Natural killer cell (primary cell): ENCODE results near the gene ZKSCAN1. TPM values are rescaled to one million over a fixed set of nuclear protein-coding genes. Genes with fewer than 3 reads are reported as not detected.

Experiments used
- ATAC-seq, 3 donors: fragments of 150-1000 bp in 2 of 3; fragments of 200-7000 bp in 1 of 3; cut with Tn5 transposase; 1 replicate in 1 of 3; 2 replicates in 2 of 3; pipeline ENCODE4 v1.10.0; 2021; ENCODE audit warnings: mild to moderate bottlenecking in 2 of 3, moderate library complexity in 2 of 3
- DNase-seq, 2 donors: peaks; one replicate each; pipeline versions ENCODE4 v3.0.0 to v3.0.0-alpha.2; 2013 to 2021; ENCODE audit warnings: mixed read lengths in 1 of 2
- H3K27ac ChIP-seq: one replicate; pipeline ENCODE4 v1.5.1; 2013; ENCODE audit warnings: mild to moderate bottlenecking, low read length
- H3K27me3 ChIP-seq: one replicate; pipeline ENCODE4 v1.6.1; 2013; ENCODE audit warnings: low read length; ENCODE audit not compliant: control insufficient read depth, insufficient read depth
- H3K36me3 ChIP-seq: one replicate; pipeline ENCODE4 v1.6.1; 2013; ENCODE audit warnings: low read length; ENCODE audit not compliant: control insufficient read depth, insufficient read depth
- H3K4me1 ChIP-seq: one replicate; pipeline ENCODE4 v1.6.1; 2013; ENCODE audit warnings: low read length; ENCODE audit not compliant: control insufficient read depth, insufficient read depth
- H3K4me3 ChIP-seq: one replicate; pipeline ENCODE4 v1.5.1; 2013; ENCODE audit warnings: low read length
- H3K9me3 ChIP-seq: one replicate; pipeline ENCODE4 v1.6.1; 2013; ENCODE audit warnings: low read length; ENCODE audit not compliant: control insufficient read depth, insufficient read depth
- H3K27ac Mint-ChIP-seq, 2 donors: one replicate each; pipeline ENCODE4 v1.8.0; 2022; ENCODE audit warnings: mild to moderate bottlenecking in 2 of 2, mixed read lengths in 2 of 2, moderate library complexity in 1 of 2
- H3K27me3 Mint-ChIP-seq, 2 donors: one replicate each; pipeline ENCODE4 v1.8.0; 2022; ENCODE audit warnings: low read depth in 2 of 2, mixed read lengths in 2 of 2
- H3K36me3 Mint-ChIP-seq: one replicate; pipeline ENCODE4 v1.8.0; 2022; ENCODE audit warnings: mixed read lengths
- H3K4me1 Mint-ChIP-seq, 2 donors: one replicate each; pipeline ENCODE4 v1.8.0; 2022; ENCODE audit warnings: mixed read lengths in 2 of 2
- H3K4me3 Mint-ChIP-seq: one replicate; pipeline ENCODE4 v1.8.0; 2022; ENCODE audit warnings: mild to moderate bottlenecking, moderate library complexity, mixed read lengths
- H3K9me3 Mint-ChIP-seq, 2 donors: one replicate each; pipeline ENCODE4 v1.8.0; 2022; ENCODE audit warnings: mixed read lengths in 2 of 2
- CTCF ChIP-seq: fragments of 200-600 bp; IDR thresholded peaks from one replicate; pipeline ENCODE4 v1.8.0; 2022; ENCODE audit warnings: antibody characterized with exemption
- WGBS: methylation state at CpG from one replicate; pipeline ENCODE4 v1.1.7; 2013; ENCODE audit warnings: missing lambda C conversion rate; ENCODE audit not compliant: insufficient coverage; 5-methylcytosine and 5-hydroxymethylcytosine counted together
- intact Hi-C: fragments of 100-400 bp; cut with micrococcal nuclease; formaldehyde crosslinking; loops from one replicate; pipeline ENCODE4 v1.14.2; 2022
- total RNA-seq, 4 donors: library from RNA; stranded (reverse); fragments of 120-200 nt in 1 of 4; gene quantifications; one replicate each; pipeline versions ENCODE4 v1.2.3 to v1.2.4, GENCODE V29; 2013 to 2022

Gene ZKSCAN1
- total RNA-seq, 3 donors from 2014 or later (not counting 1 experiment from before 2014, with no cell fraction given): 57.6 to 62.5 (median 60.8) TPM

GRCh38 chr7:100071018-100071723, 55.8 kb downstream of the ZKSCAN1 start:
- Mint-ChIP-seq H3K9me3 (peaks cover 4 to 11% of the 10 kb centered on the region in 2 donors), H3K27me3 (no peaks in the 10 kb centered on the region), H3K4me1 (peaks cover 0 to 7% of the 10 kb centered on the region in 2 donors), H3K36me3 (peaks cover 29% of the 10 kb centered on the region), H3K27ac (no peak overlapping the region), H3K4me3 (no peak overlapping the region)
- H3K9me3 ChIP-seq: peaks cover 34% of the 10 kb centered on the region
- H3K27me3 ChIP-seq: no peaks in the 10 kb centered on the region
- no peak for ATAC-seq
- no peaks in the 10 kb centered on the region for H3K4me1 ChIP-seq
- no peak overlapping the region for H3K27ac ChIP-seq
- 96% methylated on average over 6 of the region's 11 CpGs for WGBS
- DNase-seq: no peak
- peaks cover 58% of the 10 kb centered on the region for H3K36me3 ChIP-seq
- TF ChIP-seq CTCF: no peak
- H3K4me3 ChIP-seq: no peak overlapping the region
- intact Hi-C loops: no loop called here

GRCh38 chr7:100072462-100072861, 57.1 kb downstream of the ZKSCAN1 start:
- Histone ChIP-seq H3K27me3 (no peaks in the 10 kb centered on the region), H3K36me3 (peaks cover 66% of the 10 kb centered on the region), H3K27ac (no peak overlapping the region), H3K9me3 (peaks cover 34% of the 10 kb centered on the region), H3K4me1 (no peaks in the 10 kb centered on the region), H3K4me3 (no peak overlapping the region)
- H3K4me1 Mint-ChIP-seq: peaks cover 0 to 8% of the 10 kb centered on the region in 2 donors
- WGBS: 98% methylated on average over 10 of the region's 10 CpGs
- peaks cover 4 to 11% of the 10 kb centered on the region in 2 donors for H3K9me3 Mint-ChIP-seq
- no peak overlapping the region for H3K27ac Mint-ChIP-seq
- intact Hi-C loops: no loop called here
- no peaks in the 10 kb centered on the region for H3K27me3 Mint-ChIP-seq
- no peak for DNase-seq
- no peak overlapping the region for H3K4me3 Mint-ChIP-seq
- peaks cover 29% of the 10 kb centered on the region for H3K36me3 Mint-ChIP-seq
- no peak for TF ChIP-seq CTCF
- ATAC-seq: no peak

DNA sequence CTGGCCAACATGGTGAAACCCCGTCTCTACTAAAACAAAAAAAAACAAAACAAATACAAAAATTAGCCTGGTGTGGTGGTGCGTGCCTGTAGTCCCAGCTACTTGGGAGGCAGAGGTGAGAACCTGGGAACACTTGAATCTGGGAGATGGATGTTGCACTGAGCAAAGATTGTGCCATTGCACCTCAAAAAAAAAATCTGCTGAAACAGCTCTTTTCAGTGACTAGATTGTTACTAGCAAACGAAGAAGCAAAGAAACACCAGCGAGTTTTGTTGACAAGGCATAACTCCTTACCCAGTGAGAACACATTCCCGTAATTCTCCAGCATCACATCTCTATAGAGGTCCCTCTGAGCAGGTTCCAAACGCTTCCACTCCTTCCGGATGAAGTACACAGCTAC, 59.4 kb downstream of the ZKSCAN1 start:
- Mint-ChIP-seq H3K4me1 (peaks cover 0 to 16% of the 10 kb centered on the region in 2 donors), H3K27ac (no peak overlapping the region), H3K27me3 (no peaks in the 10 kb centered on the region), H3K4me3 (no peak overlapping the region), H3K9me3 (peaks cover 4 to 11% of the 10 kb centered on the region in 2 donors), H3K36me3 (peaks cover 29% of the 10 kb centered on the region)
- Histone ChIP-seq H3K36me3 (peaks cover 66% of the 10 kb centered on the region), H3K27ac (no peak overlapping the region), H3K27me3 (no peaks in the 10 kb centered on the region), H3K9me3 (peaks cover 33% of the 10 kb centered on the region), H3K4me3 (no peak overlapping the region), H3K4me1 (no peaks in the 10 kb centered on the region)
- no peak for TF ChIP-seq CTCF
- DNase-seq (no peak), ATAC-seq (no peak)
- intact Hi-C loops: no loop called here
- WGBS: 97% methylated on average over 6 of the region's 7 CpGs

- peak overlapping the region in 1 of 2 donors; percentile 21 for H3K27ac Mint-ChIP-seq
- no peak overlapping the region for H3K4me3 Mint-ChIP-seq
- peaks cover 27% of the 10 kb centered on the region for H3K9me3 ChIP-seq
- DNase-seq (no peak), ATAC-seq (no peak)
- no peak for TF ChIP-seq CTCF
- H3K4me1 ChIP-seq: peaks cover 5% of the 10 kb centered on the region
- peaks cover 26% of the 10 kb centered on the region for H3K36me3 Mint-ChIP-seq
- H3K36me3 ChIP-seq: peaks cover 60% of the 10 kb centered on the region
- no peak overlapping the region for H3K27ac ChIP-seq
- peaks cover 5 to 22% of the 10 kb centered on the region in 2 donors for H3K4me1 Mint-ChIP-seq
- H3K27me3 ChIP-seq: no peaks in the 10 kb centered on the region
- 98% methylated on average over 6 of the region's 6 CpGs for WGBS
- intact Hi-C loops: no loop called here
- H3K9me3 Mint-ChIP-seq: peaks cover 4 to 11% of the 10 kb centered on the region in 2 donors
- no peaks in the 10 kb centered on the region for H3K27me3 Mint-ChIP-seq
- H3K4me3 ChIP-seq: no peak overlapping the region
Observed at GRCh38 chr7:100075418-100075817, 60.0 kb downstream of the ZKSCAN1 start.
